T-helper 22 cell (primary cell): Measurements from ENCODE around the gene EYS.
"Not testable (repeated sequence)": the region's sequence is repeated elsewhere in the genome, so short reads cannot be mapped to it uniquely, and the experiment has no call there.

ENCODE experiments used
- DNase-seq: peaks from one replicate; pipeline ENCODE4 v3.0.0-alpha.2; 2020; ENCODE audit warnings: low read depth

Gene EYS

GRCh38 chr6:64041373-64041772, 1665.7 kb downstream of the EYS start:
- DNase-seq = no peak

GRCh38 chr6:64040113-64040512, 1666.9 kb downstream of the EYS start:
- no peak for DNase-seq

- no peak for DNase-seq
Observed at GRCh38 chr6:64037427-64037826, 1669.6 kb downstream of the EYS start.

- DNase-seq = no peak
Observed at GRCh38 chr6:64034910-64035655, 1671.9 kb downstream of the EYS start.

DNA sequence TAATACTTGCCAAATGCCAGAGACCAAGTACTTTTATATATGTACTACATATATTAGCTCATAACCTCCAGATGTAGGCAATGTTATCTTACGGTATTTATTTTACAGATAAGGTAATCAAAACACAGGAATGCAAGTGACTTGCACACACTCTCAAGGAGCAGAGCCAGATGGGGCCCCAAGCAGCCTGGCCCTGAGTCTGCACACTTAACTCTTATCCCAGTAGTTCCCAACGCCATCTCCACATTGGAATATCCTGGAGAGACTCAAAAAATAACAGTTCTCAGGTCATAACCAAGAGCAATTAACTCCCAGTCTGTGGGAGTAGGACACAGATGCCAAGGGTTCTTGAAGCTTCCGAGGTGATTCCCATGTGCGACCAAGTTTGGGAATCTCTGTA, 1672.7 kb downstream of the EYS start:
- DNase-seq = no peak

- DNase-seq = not testable (repeated sequence)
Observed at GRCh38 chr6:64030950-64031618, 1675.9 kb downstream of the EYS start.

- DNase-seq = no peak
Observed at GRCh38 chr6:64023693-64024092, 1683.3 kb downstream of the EYS start.

DNA sequence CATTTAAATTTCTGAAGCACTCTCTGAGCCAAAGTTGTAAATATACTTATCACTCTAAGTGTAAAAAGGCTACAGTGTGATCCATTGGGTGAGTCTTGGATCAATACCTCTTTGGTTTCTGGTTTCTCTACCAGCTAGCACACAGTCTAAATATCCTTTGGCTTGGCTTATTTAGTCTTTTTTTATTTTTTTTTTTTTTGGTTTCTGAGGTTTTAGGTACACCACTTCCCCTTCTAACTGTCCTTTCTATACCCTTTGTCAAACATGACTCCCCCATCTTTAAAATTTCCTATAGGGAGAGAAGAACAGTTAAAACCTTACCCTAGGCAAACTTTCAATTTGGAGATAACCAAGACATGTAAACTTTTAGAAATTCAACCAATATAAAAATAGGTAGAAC, 1692.4 kb downstream of the EYS start:
- DNase-seq = no peak

DNA sequence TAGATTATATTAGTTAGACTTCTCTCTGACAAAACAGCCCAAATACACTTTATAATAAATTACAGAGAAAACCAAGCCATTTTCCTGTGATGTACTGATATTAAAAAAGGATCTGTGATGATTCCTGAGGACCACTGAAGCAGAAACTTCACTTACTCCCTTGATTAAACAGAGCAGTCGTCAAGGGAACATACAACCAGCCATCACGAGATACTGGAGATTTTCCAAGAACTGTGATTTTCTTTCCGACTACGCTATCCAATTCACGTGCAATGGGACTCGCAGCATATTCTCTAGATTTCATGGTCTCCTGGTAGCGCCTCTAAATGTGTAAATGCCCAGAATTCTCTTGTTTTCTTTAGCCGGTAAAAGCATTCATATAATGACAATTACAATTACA, 1694.0 kb downstream of the EYS start:
- no peak for DNase-seq

- DNase-seq = no peak
Observed at GRCh38 chr6:64012351-64013001, 1694.5 kb downstream of the EYS start.

- no peak for DNase-seq
Observed at GRCh38 chr6:64010666-64011065, 1696.4 kb downstream of the EYS start.

GRCh38 chr6:64010010-64010409, 1697.0 kb downstream of the EYS start:
- no peak for DNase-seq

- DNase-seq = no peak
Observed at GRCh38 chr6:64006246-64006645, 1700.8 kb downstream of the EYS start.

GRCh38 chr6:64000818-64001491, 1706.1 kb downstream of the EYS start:
- no peak for DNase-seq

- no peak for DNase-seq
Observed at GRCh38 chr6:63999613-64000012, 1707.4 kb downstream of the EYS start.

DNA sequence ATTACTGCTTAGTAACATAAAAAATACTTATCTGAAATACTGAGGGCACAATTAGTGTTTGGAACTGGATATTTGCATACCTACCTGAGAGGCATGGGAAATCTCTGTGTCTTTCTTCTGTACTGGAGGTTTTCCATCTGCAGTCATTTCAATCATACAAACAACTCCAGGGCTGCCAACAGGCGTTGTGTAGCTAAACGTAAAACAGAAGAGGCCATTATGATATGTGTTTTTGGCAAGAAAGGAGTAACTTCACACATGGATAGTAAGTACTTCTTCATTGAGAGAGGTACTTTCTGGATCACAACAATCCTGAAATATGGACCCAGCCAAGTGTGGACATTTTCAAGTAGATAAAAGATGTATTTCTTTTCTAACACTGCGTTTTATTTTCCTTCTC, 1708.0 kb downstream of the EYS start:
- DNase-seq = no peak

GRCh38 chr6:63997734-63998133, 1709.3 kb downstream of the EYS start:
- DNase-seq = no peak

DNA sequence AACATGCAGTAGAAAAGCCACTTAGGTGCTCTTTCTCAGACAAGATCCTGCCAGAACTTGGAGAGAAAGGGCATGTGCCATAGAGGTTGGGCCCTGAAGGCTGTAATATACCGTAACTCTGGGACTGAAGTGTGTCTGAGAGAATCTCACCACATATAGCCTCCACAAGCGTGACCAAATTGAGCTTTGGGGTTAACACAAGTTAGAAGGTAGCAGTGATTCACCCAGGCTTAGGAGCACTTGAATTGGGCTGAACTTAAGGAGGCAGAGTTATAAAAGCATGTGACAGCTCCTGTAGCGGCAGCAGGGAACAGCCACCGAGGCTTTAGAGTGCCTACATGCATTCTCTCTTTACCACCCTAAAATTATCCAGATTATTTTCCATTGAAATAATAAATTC, 1709.8 kb downstream of the EYS start:
- no peak for DNase-seq

DNA sequence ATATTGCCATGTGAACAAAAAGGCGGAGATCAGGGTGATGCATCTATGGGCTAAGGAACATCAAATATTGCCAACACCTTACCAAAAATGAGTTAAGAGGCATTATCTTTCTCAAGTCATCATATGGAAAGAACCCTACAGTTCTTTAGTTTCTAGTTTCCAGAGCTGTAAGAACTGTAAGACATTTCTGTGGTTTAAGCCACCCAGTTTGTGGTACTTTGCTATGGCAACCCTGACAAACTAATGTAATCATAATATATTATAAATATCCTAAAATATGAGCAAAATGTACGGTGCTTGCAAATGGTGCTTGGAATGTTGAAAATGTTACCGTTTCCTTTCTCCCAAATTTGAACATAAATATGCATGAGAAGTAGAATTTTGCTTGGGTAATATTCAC, 1721.8 kb downstream of the EYS start:
- no peak for DNase-seq

DNA sequence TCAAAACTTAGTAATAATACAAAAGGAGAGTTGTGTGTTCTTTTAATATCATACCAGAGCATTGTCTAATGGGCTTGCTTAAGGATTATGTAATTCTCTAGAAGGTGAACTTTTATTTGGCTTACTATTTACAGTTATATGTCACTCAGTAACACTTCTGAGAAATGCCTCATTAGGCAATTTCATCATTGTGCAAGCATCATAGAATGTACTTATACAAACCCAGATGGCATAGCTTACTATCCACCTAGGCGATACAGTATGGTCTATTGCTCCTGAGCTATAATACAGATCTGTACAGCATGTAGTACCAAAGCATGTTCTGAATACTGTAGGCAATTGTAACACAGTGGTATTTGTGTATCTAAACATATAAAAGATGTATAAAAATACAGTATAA, 1731.3 kb downstream of the EYS start:
- DNase-seq = no peak

DNA sequence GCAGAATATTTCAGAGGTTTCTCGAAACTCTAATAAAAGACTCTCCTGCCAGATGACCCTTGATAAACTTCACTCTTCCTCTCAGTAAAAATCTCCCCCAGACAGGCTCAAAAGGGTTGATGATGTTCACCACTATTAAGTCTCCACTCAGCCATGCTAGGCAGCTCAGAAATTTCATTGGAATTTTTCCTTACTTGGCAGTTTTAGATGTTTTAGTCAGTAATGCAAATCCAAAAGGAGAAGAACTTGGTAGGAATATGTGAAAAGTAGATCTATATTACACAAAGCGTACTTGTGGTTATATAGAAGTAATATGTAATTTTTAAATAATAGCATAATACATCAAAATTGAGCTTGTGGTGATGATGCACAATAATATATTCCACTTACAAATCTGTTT, 1738.4 kb downstream of the EYS start:
- DNase-seq = no peak

DNA sequence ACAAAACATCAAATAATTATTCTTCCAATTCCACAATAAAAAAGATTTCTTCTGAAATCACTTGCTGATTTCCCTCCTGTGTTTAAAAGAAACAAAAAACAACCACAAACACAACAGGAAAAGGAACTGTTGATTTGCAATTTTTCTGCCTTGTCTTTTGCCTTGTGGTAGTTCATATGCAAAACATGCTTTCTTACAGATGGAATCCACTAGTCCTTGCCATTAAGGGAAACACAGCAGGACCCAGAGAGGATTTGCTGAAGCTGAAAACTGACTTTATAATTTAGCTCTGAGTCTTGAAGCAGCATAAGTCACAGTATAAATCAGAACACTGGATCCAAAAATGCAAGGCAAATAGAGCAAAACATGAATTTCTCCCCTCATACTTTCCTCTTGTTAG, 1742.7 kb downstream of the EYS start:
- DNase-seq = no peak

DNA sequence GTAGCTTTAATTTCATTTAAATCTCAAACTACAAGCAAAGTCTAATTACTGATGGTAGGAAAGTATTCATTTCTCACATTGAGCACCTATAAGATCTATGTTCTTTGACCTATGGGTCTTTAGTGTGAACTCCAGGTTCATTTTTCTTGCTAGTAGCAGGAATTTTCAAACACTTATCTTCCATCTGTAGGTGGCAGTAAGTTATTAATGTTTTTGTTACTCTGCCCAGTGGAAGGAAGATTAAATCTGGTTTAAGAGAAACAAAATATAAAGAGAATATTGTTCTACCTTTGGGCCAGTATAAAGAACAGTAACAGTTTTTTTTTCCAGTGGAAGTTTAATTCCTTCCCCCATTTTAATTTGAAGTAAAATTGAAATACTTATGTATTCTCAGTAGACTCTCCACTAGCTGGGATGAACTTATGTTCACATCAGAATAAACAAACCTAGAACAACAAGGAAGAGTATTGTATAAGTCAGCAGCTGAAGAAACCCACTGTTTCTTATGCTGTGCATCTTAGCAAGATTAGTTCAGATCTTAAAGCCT, 1743.2 kb downstream of the EYS start:
- no peak for DNase-seq
